GM10266 (cell line): Measurements from ENCODE around the gene MICAL3.

Source experiments
- DNase-seq: peaks from one replicate; pipeline ENCODE4 v3.0.0; 2012; ENCODE audit errors: extremely low spot score
- CTCF ChIP-seq: IDR thresholded peaks from 2 replicates; pipeline ENCODE4 v1.5.1; 2012; ENCODE audit warnings: mild to moderate bottlenecking, low read depth; ENCODE audit not compliant: control insufficient read depth, insufficient read depth; ENCODE audit errors: missing control alignments

The MICAL3 gene

GRCh38 chr22:17827466-17827865 lies 196.9 kb downstream of the MICAL3 start:
- TF ChIP-seq CTCF: no peak
- no peak for DNase-seq

- no peak for DNase-seq
- TF ChIP-seq CTCF: no peak
Observed at GRCh38 chr22:17825876-17826550, 198.3 kb downstream of the MICAL3 start.

GRCh38 chr22:17824457-17824856 lies 199.9 kb downstream of the MICAL3 start:
- DNase-seq: no peak
- no peak for TF ChIP-seq CTCF

- TF ChIP-seq CTCF: no peak
- DNase-seq: no peak
Observed at GRCh38 chr22:17823964-17824363, 200.4 kb downstream of the MICAL3 start.

GRCh38 chr22:17823226-17823625 lies 201.1 kb downstream of the MICAL3 start:
- TF ChIP-seq CTCF: no peak
- no peak for DNase-seq

GRCh38 chr22:17822087-17822486 lies 202.3 kb downstream of the MICAL3 start:
- DNase-seq: no peak
- TF ChIP-seq CTCF: no peak

DNA sequence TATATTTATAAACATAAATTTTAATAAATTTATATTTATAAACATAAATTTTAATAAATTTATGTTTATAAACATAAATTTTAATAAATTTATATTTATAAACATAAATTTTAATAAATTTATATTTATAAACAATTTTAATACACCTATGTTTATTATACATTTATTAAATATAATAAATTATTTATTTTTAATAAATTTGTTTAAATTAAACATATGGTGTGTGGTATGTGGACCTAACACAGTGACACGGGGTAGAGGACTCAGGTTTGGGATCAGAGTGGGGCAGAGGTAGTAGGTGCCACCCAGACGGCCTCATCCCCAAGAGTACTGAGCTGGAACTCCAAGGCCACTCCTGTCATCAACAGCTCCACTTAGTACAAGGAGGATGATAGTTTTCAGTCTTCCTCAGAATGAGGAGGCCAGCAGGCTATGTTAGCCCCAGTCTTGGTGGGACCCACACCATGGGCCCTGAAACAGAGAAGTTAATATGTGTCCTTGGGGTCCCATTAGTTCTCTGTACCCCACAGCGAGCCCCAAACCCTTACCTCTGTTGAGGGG lies 203.4 kb downstream of the MICAL3 start:
- DNase-seq: no peak
- no peak for TF ChIP-seq CTCF
